Right ventricle myocardium superior (tissue), 1 donor: ENCODE data around the gene MPND. TPM values are rescaled to one million over a fixed set of nuclear protein-coding genes. Genes with fewer than 3 reads are reported as not detected.

ENCODE experiments used
- ATAC-seq: fragments of 200-7000 bp; cut with Tn5 transposase; one replicate; pipeline ENCODE4 v1.9.1; 2020; ENCODE audit warnings: mild to moderate bottlenecking; ENCODE audit not compliant: poor library complexity
- DNase-seq: peaks from one replicate; pipeline ENCODE4 v3.0.0-alpha.2; 2020
- intact Hi-C: fragments of 100-400 bp; cut with DNase I; formaldehyde crosslinking; loops from one replicate; pipeline ENCODE4 v1.11.2; 2022
- total RNA-seq: library from RNA; stranded (reverse); fragmentation: NEBNext Ultra II Directional; extraction: Animal tissue kit (Norgen Biotek cat#: 25700); gene quantifications from one replicate; pipeline ENCODE4 v1.2.1, GENCODE V29; 2021
- donor health status: DM: no; HTN: yes; CAD: no; lungs with severe emphysema.

The MPND gene
- total RNA-seq, 1 donor from 2014 or later, result 16.6 TPM

- ATAC-seq (peak; percentile 62), DNase-seq (peak; percentile 75)
- intact Hi-C loops, result no loop called here
Measured at GRCh38 chr19:4373601-4374497, 30.5 kb downstream of the MPND start.

- ATAC-seq, result peak; percentile 66
- intact Hi-C loops, result no loop called here
- DNase-seq, result peak; percentile 88
Measured at GRCh38 chr19:4374498-4375163, 31.3 kb downstream of the MPND start.

GRCh38 chr19:4375164-4376027, 32.0 kb downstream of the MPND start:
- ATAC-seq (peak; percentile 0), DNase-seq (peak; percentile 55)
- intact Hi-C loops, result no loop called here

GRCh38 chr19:4376028-4376670, 32.8 kb downstream of the MPND start:
- no peak for ATAC-seq
- intact Hi-C loops, result no loop called here
- no peak for DNase-seq

GRCh38 chr19:4376671-4376990, 33.3 kb downstream of the MPND start:
- intact Hi-C loops, result no loop called here
- DNase-seq, result no peak
- ATAC-seq, result no peak

- DNase-seq, result no peak
- no peak for ATAC-seq
- intact Hi-C loops, result no loop called here
Measured at GRCh38 chr19:4376991-4377781, 33.8 kb downstream of the MPND start.

- ATAC-seq, result no peak
- DNase-seq, result no peak
- intact Hi-C loops, result no loop called here
Measured at GRCh38 chr19:4378886-4379285, 35.5 kb downstream of the MPND start.

GRCh38 chr19:4379383-4380253, 36.3 kb downstream of the MPND start:
- DNase-seq (peak; percentile 52), ATAC-seq (peak; percentile 18)
- intact Hi-C loops, result no loop called here

GRCh38 chr19:4380254-4380727, 36.9 kb downstream of the MPND start:
- peak; percentile 30 for ATAC-seq
- peak; percentile 76 for DNase-seq
- intact Hi-C loops, result no loop called here

- intact Hi-C loops, result no loop called here
- ATAC-seq (no peak), DNase-seq (no peak)
Measured at GRCh38 chr19:4385291-4386040, 42.1 kb downstream of the MPND start.

GRCh38 chr19:4386041-4386782, 42.9 kb downstream of the MPND start:
- intact Hi-C loops, result no loop called here
- DNase-seq, result no peak

GRCh38 chr19:4388337-4389063, 45.1 kb downstream of the MPND start:
- intact Hi-C loops, result no loop called here
- peak; percentile 74 for ATAC-seq
- peak; percentile 58 for DNase-seq

More at GRCh38 chr19:4386041-4386782, 42.9 kb downstream of the MPND start:
- ATAC-seq, result no peak

- intact Hi-C loops, result no loop called here
- DNase-seq (no peak), ATAC-seq (no peak)
Measured at GRCh38 chr19:4389064-4389375, 45.7 kb downstream of the MPND start.

- DNase-seq (no peak), ATAC-seq (no peak)
- intact Hi-C loops, result no loop called here
Measured at GRCh38 chr19:4389511-4390016, 46.2 kb downstream of the MPND start.

- intact Hi-C loops, result no loop called here
- ATAC-seq (peak; percentile 39), DNase-seq (no peak)
Measured at GRCh38 chr19:4390017-4390566, 46.7 kb downstream of the MPND start.
